GM23248 (cell line): Measurements from ENCODE around the gene FBXW9.

Experiments
- EZH2 ChIP-seq: fragments of 200-600 bp; sonication (generic); IDR thresholded peaks from 2 replicates; pipeline ENCODE4 v1.6.1; 2018; ENCODE audit warnings: antibody characterized with exemption, mild to moderate bottlenecking; ENCODE audit not compliant: insufficient read depth, poor library complexity, severe bottlenecking
- EZH2phosphoT487 ChIP-seq: fragments of 200-600 bp; sonication (generic); IDR thresholded peaks from 2 replicates; pipeline ENCODE4 v1.6.1; 2018; ENCODE audit warnings: antibody characterized with exemption, moderate library complexity, mild to moderate bottlenecking, low read depth; ENCODE audit not compliant: insufficient read depth

DNA sequence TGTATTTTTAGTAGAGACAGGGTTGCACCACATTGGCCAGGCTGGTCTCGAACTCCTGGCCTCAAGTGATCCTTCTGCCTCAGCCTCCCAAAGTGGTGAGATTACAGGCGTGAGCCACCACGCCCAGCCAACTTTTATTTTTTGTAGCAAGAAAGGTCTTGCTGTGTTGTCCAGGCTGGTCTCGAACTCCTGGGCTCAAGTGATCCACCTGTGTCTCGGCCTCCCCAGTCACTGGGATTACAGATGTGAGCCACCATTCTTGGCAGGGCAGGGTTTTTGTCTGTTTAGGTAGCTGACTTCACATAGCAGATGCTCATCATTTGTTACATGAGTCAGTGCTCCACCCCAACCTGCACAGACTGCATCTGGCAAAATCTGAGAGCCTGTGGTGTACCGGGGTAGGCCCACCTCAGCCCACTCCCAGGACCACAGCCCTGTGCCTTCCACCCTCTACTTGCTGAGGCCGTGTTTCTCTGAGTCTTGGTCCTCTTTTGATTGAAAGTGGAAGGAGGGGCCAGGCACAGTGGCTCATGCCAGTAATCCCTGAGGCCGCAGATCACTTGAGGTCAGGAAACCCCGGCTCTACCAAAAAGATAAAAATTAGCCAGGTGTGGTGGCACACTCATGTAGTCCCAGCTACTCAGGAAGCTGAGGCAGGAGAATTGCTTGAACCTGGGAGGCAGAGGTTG, 31.5 kb upstream of the FBXW9 start:
- TF ChIP-seq EZH2, result no peak
- no peak for TF ChIP-seq EZH2phosphoT487
